NCI-H774 (cell line): ENCODE data around the gene LUC7L.
A peak's percentile ranks its signal among the peaks of the same experiment; 100 is the strongest.
"Not testable (repeated sequence)": the region's sequence is repeated elsewhere in the genome, so short reads cannot be mapped to it uniquely, and the experiment has no call there.

ENCODE experiments used
- DNase-seq: peaks from one replicate; lab custom pipeline; 2025; lab: John Stamatoyannopoulos, UW

LUC7L gene

GRCh38 chr16:228852-229730 lies at the start of gene LUC7L:
LUC7L (minus strand) TSS chr16:229449; CDS start chr16:229339, 110 bp downstream.
- DNase-seq = peak; percentile 73

GRCh38 chr16:278863-279366 lies 49.7 kb upstream of the LUC7L start:
- DNase-seq = peak; percentile 25

- DNase-seq = no peak
Measured at GRCh38 chr16:276426-277077, 47.3 kb upstream of the LUC7L start.

GRCh38 chr16:275786-276232 lies 46.6 kb upstream of the LUC7L start, which contains the start of gene RGS11:
RGS11 (minus strand) TSS chr16:275944; CDS start chr16:275911, 33 bp downstream.
- no peak for DNase-seq

GRCh38 chr16:275041-275641 lies 45.9 kb upstream of the LUC7L start:
- DNase-seq = no peak

- no peak for DNase-seq
Measured at GRCh38 chr16:273547-274421, 44.5 kb upstream of the LUC7L start.

- DNase-seq = no peak
Measured at GRCh38 chr16:272633-273546, 43.6 kb upstream of the LUC7L start.

GRCh38 chr16:270381-271255 lies 41.4 kb upstream of the LUC7L start:
- no peak for DNase-seq

- no peak for DNase-seq
Measured at GRCh38 chr16:269061-269796, 40.0 kb upstream of the LUC7L start.

GRCh38 chr16:268141-269053 lies 39.1 kb upstream of the LUC7L start:
- no peak for DNase-seq

- DNase-seq = not testable (repeated sequence)
Measured at GRCh38 chr16:267562-267961, 38.3 kb upstream of the LUC7L start.

- DNase-seq = no peak
Measured at GRCh38 chr16:266258-267164, 37.3 kb upstream of the LUC7L start.

- DNase-seq = no peak
Measured at GRCh38 chr16:265711-266110, 36.5 kb upstream of the LUC7L start.

GRCh38 chr16:265002-265529 lies 35.8 kb upstream of the LUC7L start:
- DNase-seq = no peak

GRCh38 chr16:264440-264951 lies 35.2 kb upstream of the LUC7L start:
- DNase-seq = no peak

- no peak for DNase-seq
Measured at GRCh38 chr16:263944-264343, 34.7 kb upstream of the LUC7L start.
